Fibroblast of skin of back (primary cell): ENCODE results near the gene PTTG1IP.
A peak's percentile ranks its signal among the peaks of the same experiment; 100 is the strongest.
"Not testable (repeated sequence)": the region's sequence is repeated elsewhere in the genome, so short reads cannot be mapped to it uniquely, and the experiment has no call there.

ENCODE experiments used
- DNase-seq: peaks from one replicate; pipeline ENCODE4 v3.0.0-alpha.2; 2013

Gene PTTG1IP

GRCh38 chr21:44880405-44881197, 7.1 kb upstream of the PTTG1IP start:
- DNase-seq, result peak; percentile 70

- DNase-seq, result not testable (repeated sequence)
These were observed 5.7 kb upstream of the PTTG1IP start for GRCh38 chr21:44879238-44879637.

- DNase-seq, result no peak
These were observed 4.8 kb upstream of the PTTG1IP start for GRCh38 chr21:44878053-44878982.

DNA sequence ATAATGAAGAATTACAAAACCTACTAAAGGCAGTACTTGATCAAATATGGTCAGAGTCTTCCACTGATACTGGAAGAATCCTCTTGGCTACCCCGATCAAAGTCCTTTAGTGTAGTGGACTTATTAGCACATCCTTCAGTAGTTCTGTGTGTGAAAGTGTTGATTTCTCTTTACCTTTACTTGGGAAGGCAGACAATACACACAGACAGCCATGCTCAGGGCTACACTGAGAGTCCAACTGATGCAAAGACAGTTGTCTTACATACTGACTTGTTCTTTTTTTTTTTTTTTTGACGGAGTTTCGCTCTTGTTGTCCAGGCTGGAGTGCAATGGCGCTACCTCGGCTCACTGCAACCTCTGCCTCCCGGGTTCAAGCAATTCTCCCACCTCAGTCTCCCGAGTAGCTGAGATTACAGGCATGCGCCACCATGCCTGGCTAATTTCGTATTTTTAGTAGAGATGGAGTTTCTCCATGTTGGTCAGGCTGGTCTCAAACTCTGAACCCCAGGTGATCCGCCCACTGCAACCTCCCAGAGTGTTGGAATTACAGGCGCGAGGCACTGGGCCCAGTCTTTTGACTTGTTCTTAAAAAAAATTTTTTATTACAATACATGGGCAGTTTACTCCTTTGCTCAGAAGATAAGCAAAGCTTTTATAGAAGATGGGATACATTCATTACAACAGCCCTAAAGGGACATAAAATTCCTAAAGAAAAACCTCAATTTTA, 3.5 kb upstream of the PTTG1IP start:
- DNase-seq, result no peak

GRCh38 chr21:44875316-44875700, 1.8 kb upstream of the PTTG1IP start:
- peak; percentile 46 for DNase-seq

DNA sequence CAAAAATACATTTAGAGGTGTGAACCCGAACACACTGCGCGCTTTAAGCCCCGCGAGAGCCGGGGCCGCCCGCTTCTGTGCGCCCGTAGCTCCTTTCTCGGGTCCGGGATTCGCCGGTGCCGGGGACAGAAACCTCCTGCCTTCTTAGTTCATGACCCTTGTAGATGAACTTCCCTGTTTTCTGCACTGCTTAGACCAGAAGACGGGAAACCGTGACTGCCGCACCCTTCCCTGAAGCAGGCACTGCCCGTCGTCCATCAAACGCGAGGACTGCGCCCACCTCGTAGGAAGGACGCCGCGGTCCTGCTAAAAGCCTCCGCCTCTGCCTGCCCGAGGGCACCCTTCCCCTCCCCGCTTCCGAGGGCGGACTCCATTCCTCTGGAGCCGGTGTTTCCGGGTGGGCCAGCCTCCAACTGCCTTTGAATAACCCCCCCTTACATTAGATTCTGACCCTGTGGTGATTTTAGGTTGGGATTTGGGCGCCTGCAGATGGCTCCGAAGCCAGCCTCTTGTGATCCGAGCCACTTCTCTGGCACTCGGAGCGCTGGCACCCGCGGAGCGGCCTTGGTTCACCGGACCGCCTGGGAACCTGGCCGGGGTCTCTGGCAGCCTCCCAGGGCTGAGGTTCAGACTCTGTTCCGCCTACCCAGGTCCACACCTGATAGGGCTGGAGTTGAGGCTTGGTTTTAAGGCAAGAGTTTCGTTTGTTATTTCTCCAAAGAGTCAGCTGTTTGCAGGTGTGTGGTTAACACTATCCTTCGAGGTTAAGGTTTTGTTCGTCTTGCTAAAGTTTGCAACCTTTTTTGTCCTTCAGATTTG, 1.2 kb upstream of the PTTG1IP start:
- DNase-seq, result no peak

GRCh38 chr21:44874240-44874496, 678 bp upstream of the PTTG1IP start:
- no peak for DNase-seq

GRCh38 chr21:44872649-44873355, 688 bp downstream of the PTTG1IP start:
- peak; percentile 47 for DNase-seq

- DNase-seq, result no peak
These were observed 1.2 kb downstream of the PTTG1IP start for GRCh38 chr21:44872323-44872648.

- peak; percentile 73 for DNase-seq
These were observed 1.8 kb downstream of the PTTG1IP start for GRCh38 chr21:44871576-44872269.

DNA sequence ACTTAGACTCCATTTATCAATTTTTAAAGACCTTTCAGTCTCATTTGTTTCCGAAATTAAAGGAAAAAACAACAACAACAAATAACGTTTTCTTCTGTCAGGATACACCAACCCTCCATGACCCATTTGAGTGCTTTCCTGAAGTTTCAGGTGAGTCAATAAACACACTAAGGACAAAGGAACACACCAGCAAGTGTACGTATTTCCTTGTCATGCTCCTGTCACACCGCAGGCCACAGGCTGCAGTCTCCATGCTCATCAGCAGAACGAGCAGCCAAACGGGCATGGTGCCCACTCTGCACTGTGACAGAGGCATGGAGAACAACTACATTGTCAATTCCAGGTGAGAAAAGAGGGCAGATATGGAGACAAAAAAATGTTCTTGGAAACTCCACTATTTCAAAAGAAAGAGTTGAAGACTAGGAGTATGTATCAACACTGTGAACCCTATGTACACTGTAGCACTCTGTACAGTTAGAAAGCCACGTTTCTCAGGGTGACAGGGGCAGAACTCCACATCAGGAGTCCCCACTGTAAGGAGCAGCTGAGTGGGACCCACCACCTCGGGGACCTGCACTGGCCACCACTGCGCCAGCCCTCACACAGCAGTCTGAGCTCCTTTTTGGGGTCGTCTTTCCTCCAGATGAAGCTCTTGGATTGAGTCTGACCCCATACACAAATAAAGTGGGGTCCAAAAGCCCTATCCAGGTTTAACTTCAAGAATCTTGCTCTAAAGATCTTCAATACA, 2.6 kb downstream of the PTTG1IP start:
- no peak for DNase-seq

DNA sequence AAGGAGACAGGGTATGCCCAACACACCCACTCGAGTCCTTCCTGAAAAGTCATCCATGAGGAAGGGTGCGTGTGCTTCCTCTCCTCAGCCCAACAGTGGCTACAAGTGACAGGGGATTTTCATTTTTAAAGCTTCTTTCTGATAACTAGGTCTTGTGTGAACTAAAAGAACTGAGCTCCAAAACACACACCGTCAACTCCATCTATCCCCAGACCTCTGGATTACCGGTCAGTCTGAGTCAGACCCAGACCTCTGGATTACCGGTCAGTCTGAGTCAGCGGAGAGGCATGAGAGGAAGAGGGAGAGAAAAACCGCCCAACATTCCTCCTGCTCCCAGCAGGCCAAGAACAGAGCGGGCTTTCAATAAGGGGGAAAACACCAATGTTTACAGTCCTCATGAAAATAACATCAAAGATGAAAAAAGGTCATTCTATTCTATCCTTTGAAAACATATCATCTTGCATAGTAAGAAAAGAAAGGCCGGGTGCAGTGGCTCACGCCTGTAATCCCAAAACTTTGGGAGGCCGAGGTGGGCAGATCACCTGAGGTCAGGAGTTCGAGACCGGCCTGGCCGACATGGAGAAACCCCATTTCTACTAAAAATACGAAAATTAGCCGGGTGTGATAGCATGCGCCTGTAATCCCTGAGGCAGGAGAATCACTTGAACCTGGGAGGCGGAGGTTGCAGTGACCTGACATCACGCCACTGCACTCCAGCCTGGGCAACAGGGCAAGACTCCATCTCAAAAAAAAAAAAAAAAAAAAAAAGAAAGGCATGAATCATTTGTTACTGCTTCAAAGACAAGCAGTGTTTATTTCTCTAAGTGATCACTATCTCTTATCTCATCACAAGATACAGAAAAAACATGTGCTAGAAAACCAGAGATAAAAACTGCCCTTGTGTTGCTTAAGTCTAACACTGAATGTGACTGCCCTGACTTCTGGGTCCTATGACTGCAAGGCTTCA, 3.4 kb downstream of the PTTG1IP start:
- peak; percentile 96 for DNase-seq

- no peak for DNase-seq
These were observed 4.8 kb downstream of the PTTG1IP start for GRCh38 chr21:44868707-44869106.

DNA sequence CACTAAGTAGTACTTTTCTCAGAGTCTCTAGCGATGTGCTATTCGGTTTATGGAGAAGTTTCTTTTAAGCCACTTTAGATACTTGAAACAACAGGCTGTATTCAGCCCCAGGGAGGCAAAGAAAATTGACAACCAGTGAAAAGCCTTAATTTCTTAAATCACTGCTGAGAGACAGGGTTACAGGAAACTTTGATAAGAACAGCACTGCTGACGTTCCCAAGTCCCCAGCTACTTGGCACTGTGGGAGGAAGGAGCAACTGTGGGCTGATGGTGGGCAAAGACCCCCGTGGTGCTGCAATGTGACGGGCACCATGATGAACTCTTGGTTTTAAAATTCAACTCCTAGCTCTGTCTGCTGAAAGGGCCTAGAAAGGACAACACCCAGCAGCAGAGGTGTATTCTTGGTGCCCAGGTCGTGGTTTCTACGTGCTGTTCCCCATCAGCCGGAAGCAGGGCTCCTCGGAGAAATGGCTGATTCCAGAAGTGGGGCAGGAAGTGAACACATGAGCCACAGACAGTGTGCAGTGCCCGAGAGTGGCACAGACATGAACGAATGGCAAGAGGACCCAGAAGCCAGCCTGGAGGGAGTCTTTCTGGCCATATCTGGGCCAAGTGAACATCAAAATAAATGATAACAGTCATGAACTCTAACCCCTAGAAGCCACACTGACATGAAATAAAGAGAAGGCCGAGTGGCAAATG, 5.3 kb downstream of the PTTG1IP start:
- DNase-seq, result no peak

- DNase-seq, result no peak
These were observed 6.0 kb downstream of the PTTG1IP start for GRCh38 chr21:44867464-44867863.

- peak; percentile 72 for DNase-seq
These were observed 6.7 kb downstream of the PTTG1IP start for GRCh38 chr21:44866780-44867179.

DNA sequence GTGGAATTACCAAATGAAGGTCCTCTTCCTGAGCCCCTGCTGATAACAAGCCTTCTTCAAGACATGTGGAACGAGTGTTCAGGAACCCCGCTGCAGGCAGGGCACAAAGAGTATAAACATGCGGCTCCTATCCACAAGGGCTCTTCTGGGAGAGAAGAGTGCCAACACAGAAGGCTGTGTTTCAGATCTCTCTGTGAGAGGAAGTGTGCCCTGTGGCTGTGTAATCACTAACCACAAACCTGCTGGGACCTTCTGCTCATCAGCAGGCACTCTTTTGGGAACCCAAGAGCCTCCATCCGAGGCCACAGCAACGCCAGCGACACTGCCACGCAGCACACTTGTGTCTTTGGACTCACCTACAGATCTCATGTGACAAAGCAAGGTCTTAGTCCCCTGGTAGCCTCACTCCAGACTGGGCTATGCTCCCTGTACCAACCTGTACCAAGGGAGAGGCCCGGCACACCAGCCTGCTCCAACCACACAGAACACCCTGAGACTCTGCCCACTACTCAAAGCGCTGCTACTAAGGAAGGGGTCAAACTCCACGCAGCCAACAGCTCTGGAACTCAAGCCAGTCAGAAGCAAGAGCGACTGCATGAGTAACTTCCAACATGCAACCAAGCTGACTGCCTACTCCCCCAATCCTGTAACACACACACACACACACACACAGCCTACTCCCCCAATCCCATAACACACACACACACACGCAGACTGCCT, 7.8 kb downstream of the PTTG1IP start:
- no peak for DNase-seq
